Endothelial cell of umbilical vein (primary cell): ENCODE data around the gene BCL2. TPM values are rescaled to one million over a fixed set of nuclear protein-coding genes. Genes with fewer than 3 reads are reported as not detected.
A peak's percentile ranks its signal among the peaks of the same experiment; 100 is the strongest.

Experiments
- BruUV-seq: library from RNA; stranded (reverse); fragments of 400-500 nt; replicated peaks from 2 replicates; lab custom pipeline; 2021; lab: Mats Ljungman, UMichigan
- CTCF ChIA-PET: fragments of 300-600, 350-600 bp; sonication (Branson Sonifier 250); formaldehyde crosslinking; loops from one replicate; lab custom pipeline; 2021; ENCODE audit warnings: antibody characterized with exemption, inconsistent platforms; lab: Charles Lee
- POLR2A ChIA-PET: fragments of 300-600, 350-600 bp; sonication (Branson Sonifier 250); formaldehyde crosslinking; loops from one replicate; lab custom pipeline; 2021; ENCODE audit warnings: antibody characterized with exemption, inconsistent platforms; lab: Charles Lee
- DNase-seq: peaks from one replicate; pipeline ENCODE4 v3.0.0-alpha.2; 2011; ENCODE audit warnings: low read depth, low spot score
- FAIRE-seq: peaks from 2 replicates; lab custom pipeline; 2011; peaks lifted over from hg19 to GRCh38; lab: Jason Lieb, UNC
- H2AFZ ChIP-seq: 2 replicates; pipeline ENCODE4 v1.6.0; 2012; ENCODE audit warnings: low read depth, low read length, control low read depth, inconsistent platforms
- H3K27ac ChIP-seq: 2 replicates; pipeline ENCODE4 v1.5.1; 2011; ENCODE audit warnings: low read depth, mild to moderate bottlenecking, control low read depth, low read length, moderate library complexity; ENCODE audit not compliant: insufficient read depth
- H3K27me3 ChIP-seq, 2 experiments: 2 replicates each; pipeline versions ENCODE4 v1.6.0 to v1.6.1; 2011; ENCODE audit warnings: low read length in 2 of 2, mixed read lengths in 1 of 2; ENCODE audit not compliant: control insufficient read depth in 2 of 2, insufficient read depth in 2 of 2
- H3K36me3 ChIP-seq, 2 experiments: 2 replicates in 1 of 2; 3 replicates in 1 of 2; pipeline ENCODE4 v1.5.1; 2011; ENCODE audit warnings: low read length in 2 of 2, mild to moderate bottlenecking in 1 of 2, moderate library complexity in 1 of 2; ENCODE audit not compliant: control insufficient read depth in 2 of 2, insufficient read depth in 2 of 2; ENCODE audit errors: extremely low read depth in 1 of 2
- H3K4me1 ChIP-seq: 3 replicates; pipeline ENCODE4 v1.5.1; 2011; ENCODE audit warnings: mild to moderate bottlenecking, low read length; ENCODE audit not compliant: control insufficient read depth, insufficient read depth; ENCODE audit errors: extremely low read depth
- H3K4me2 ChIP-seq: 2 replicates; pipeline ENCODE4 v1.6.1; 2011; ENCODE audit warnings: low read length, control low read depth, mixed read lengths; ENCODE audit not compliant: insufficient read depth
- H3K4me3 ChIP-seq, 3 experiments: fragments of 200-600 bp in 1 of 3; sonication (generic), shearing (Covaris generic) in 1 of 3; replicated peaks in 1 of 3; 2 replicates each; pipeline ENCODE4 v1.5.1; 2011 to 2016; ENCODE audit warnings: control low read depth in 3 of 3, low read length in 3 of 3, mild to moderate bottlenecking in 2 of 3, inconsistent platforms in 1 of 3, low read depth in 1 of 3, moderate library complexity in 1 of 3; ENCODE audit not compliant: insufficient read depth in 1 of 3
- H3K79me2 ChIP-seq: 2 replicates; pipeline ENCODE4 v1.6.0; 2012; ENCODE audit warnings: low read length, inconsistent platforms; ENCODE audit not compliant: control insufficient read depth, insufficient read depth
- H3K9ac ChIP-seq: replicated peaks from 2 replicates; pipeline ENCODE3; 2011; ENCODE audit warnings: low read length, control low read depth; ENCODE audit not compliant: insufficient read depth; ENCODE audit errors: extremely low read depth
- H3K9me1 ChIP-seq: replicated peaks from 3 replicates; pipeline ENCODE4 v1.6.0; 2011; ENCODE audit warnings: mild to moderate bottlenecking, low read length; ENCODE audit not compliant: control insufficient read depth, insufficient read depth; ENCODE audit errors: extremely low read depth
- H3K9me3 ChIP-seq: replicated peaks from 2 replicates; pipeline ENCODE4 v1.5.1; 2012; ENCODE audit warnings: low read length, inconsistent platforms; ENCODE audit not compliant: control insufficient read depth, insufficient read depth
- H4K20me1 ChIP-seq: replicated peaks from 2 replicates; pipeline ENCODE3; 2011; ENCODE audit warnings: mild to moderate bottlenecking, low read length; ENCODE audit not compliant: control insufficient read depth, insufficient read depth; ENCODE audit errors: extremely low read depth
- EZH2 ChIP-seq: IDR thresholded peaks from 2 replicates; pipeline ENCODE4 v1.6.1; 2012; ENCODE audit warnings: borderline replicate concordance, low read depth, mild to moderate bottlenecking, moderate library complexity, low read length, inconsistent platforms; ENCODE audit not compliant: severe bottlenecking
- FOS ChIP-seq: IDR thresholded peaks from 2 replicates; pipeline ENCODE4 v1.6.1; 2011; ENCODE audit warnings: mild to moderate bottlenecking, low read length, moderate library complexity, borderline replicate concordance; ENCODE audit not compliant: insufficient read depth
- GATA2 ChIP-seq: IDR thresholded peaks from 2 replicates; pipeline ENCODE4 v1.7.0; 2011; ENCODE audit warnings: low read depth, mild to moderate bottlenecking, moderate library complexity, mixed read lengths, low read length; ENCODE audit not compliant: insufficient read length, insufficient read depth
- JUN ChIP-seq: IDR thresholded peaks from 2 replicates; pipeline ENCODE4 v1.6.1; 2011; ENCODE audit warnings: borderline replicate concordance, low read depth; ENCODE audit not compliant: insufficient read length, insufficient read depth
- MAX ChIP-seq: IDR thresholded peaks from 2 replicates; pipeline ENCODE4 v1.6.1; 2011; ENCODE audit not compliant: insufficient read depth, insufficient read length
- MYC ChIP-seq: IDR thresholded peaks from one replicate; pipeline ENCODE4 v1.6.1; 2011; ENCODE audit warnings: mild to moderate bottlenecking, low read depth, low read length
- POLR2A ChIP-seq: IDR thresholded peaks from 2 replicates; pipeline ENCODE4 v1.6.1; 2012; ENCODE audit warnings: low read depth, mild to moderate bottlenecking, control low read depth, low read length
- POLR2AphosphoS5 ChIP-seq: IDR thresholded peaks from 2 replicates; pipeline ENCODE4 v1.6.1; 2012; ENCODE audit warnings: low read depth, mild to moderate bottlenecking, control low read depth, low read length, moderate library complexity; ENCODE audit not compliant: insufficient read depth
- dilution Hi-C: fragments of 300-500 bp; cut with MboI; formaldehyde crosslinking; loops from one replicate; pipeline ENCODE4 v1.15.0; 2019; ENCODE audit warnings: low sequenced_read_pairs; ENCODE audit not compliant: extremely low pct_ligation_motif_present
- intact Hi-C: fragments of 100-400 bp; cut with micrococcal nuclease; formaldehyde crosslinking; loops from one replicate; pipeline ENCODE4 v1.10.0; 2022
- polyA plus RNA-seq, 4 experiments: library from polyadenylated mRNA; depleted of rRNA in 3 of 4; stranded (reverse) in 3 of 4; unstranded in 1 of 4; fragments of >200 nt; gene quantifications; 2 replicates each; pipeline versions ENCODE4 v1.2.1 to v1.2.3, GENCODE V29; 2011 to 2012; ENCODE audit warnings: missing spikeins in 1 of 4
- total RNA-seq: library from RNA; stranded (reverse); gene quantifications from 2 replicates; pipeline ENCODE4 v1.2.3, GENCODE V29; 2021
- TF ChIP-seq, protein P1 (sequence below), 2 donors: IDR thresholded peaks; 1 replicate in 1 of 2; 2 replicates in 1 of 2; pipeline ENCODE4 v1.5.1; 2011; ENCODE audit warnings: low read length in 2 of 2, mild to moderate bottlenecking in 2 of 2, moderate library complexity in 2 of 2, control low read depth in 1 of 2, inconsistent platforms in 1 of 2, low read depth in 1 of 2; ENCODE audit not compliant: insufficient read depth in 1 of 2; ENCODE audit errors: extremely low read depth in 1 of 2

The BCL2 gene
- total and polyA plus RNA-seq, 2 donors (not counting 3 experiments of a cell fraction or from before 2014, with no cell fraction given): 0.35 to 5.0 TPM

- H3K4me1 ChIP-seq: peaks cover 20% of the 10 kb centered on the region
- H3K4me2 ChIP-seq: no peak overlapping the region
- H3K27ac ChIP-seq: no peak overlapping the region
- no peak for DNase-seq
- ChIA-PET POLR2A (no interaction called here), CTCF (interaction anchor here (0.8 to 6.9 kb wide), 15 partner anchors 8 to 306 kb away, joined by 3 to 176 read pairs (median 9); no protein-coding TSS in a partner anchor)
- H3K4me3 ChIP-seq: no peak overlapping the region
- TF ChIP-seq POLR2A (no peak), MYC (no peak), MAX (no peak), EZH2 (no peak), GATA2 (no peak), JUN (no peak), POLR2AphosphoS5 (no peak), FOS (no peak)
- TF ChIP-seq, protein P1, sequence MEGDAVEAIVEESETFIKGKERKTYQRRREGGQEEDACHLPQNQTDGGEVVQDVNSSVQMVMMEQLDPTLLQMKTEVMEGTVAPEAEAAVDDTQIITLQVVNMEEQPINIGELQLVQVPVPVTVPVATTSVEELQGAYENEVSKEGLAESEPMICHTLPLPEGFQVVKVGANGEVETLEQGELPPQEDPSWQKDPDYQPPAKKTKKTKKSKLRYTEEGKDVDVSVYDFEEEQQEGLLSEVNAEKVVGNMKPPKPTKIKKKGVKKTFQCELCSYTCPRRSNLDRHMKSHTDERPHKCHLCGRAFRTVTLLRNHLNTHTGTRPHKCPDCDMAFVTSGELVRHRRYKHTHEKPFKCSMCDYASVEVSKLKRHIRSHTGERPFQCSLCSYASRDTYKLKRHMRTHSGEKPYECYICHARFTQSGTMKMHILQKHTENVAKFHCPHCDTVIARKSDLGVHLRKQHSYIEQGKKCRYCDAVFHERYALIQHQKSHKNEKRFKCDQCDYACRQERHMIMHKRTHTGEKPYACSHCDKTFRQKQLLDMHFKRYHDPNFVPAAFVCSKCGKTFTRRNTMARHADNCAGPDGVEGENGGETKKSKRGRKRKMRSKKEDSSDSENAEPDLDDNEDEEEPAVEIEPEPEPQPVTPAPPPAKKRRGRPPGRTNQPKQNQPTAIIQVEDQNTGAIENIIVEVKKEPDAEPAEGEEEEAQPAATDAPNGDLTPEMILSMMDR (IDR thresholded peaks at IDR 0.05; ENCODE audit: extremely low read depth in 1 of 2, insufficient read depth in 1 of 2, low read depth in 1 of 2, low read length in 2 of 2): no peak
- no peak overlapping the region for H3K9ac ChIP-seq
- H4K20me1 ChIP-seq: no peaks in the 10 kb centered on the region
- peak overlapping the region; percentile 28 for H2AFZ ChIP-seq
- no peaks in the 10 kb centered on the region for H3K9me3 ChIP-seq
- no peaks in the 10 kb centered on the region for H3K9me1 ChIP-seq
- no TSS peak for BruUV-seq
- no peak for FAIRE-seq
- intact Hi-C loops: loop anchor here (2.0 to 5.0 kb wide), 3 partner anchors 45 to 167 kb away; partner anchors contain the start of genes KDSR and VPS4B
- no peaks in the 10 kb centered on the region for H3K36me3 ChIP-seq
- dilution Hi-C loops: no loop called here
- no peaks in the 10 kb centered on the region for H3K79me2 ChIP-seq
- H3K27me3 ChIP-seq: peaks cover 0 to 9% of the 10 kb centered on the region in 2 experiments
These were observed 2.6 kb upstream of the BCL2 start for GRCh38 chr18:63322206-63322605.
